GM19467 (cell line): ENCODE data around the gene RNU1-3.
"Not testable (repeated sequence)": the region's sequence is repeated elsewhere in the genome, so short reads cannot be mapped to it uniquely, and the experiment has no call there.

Source experiments
- ATAC-seq: cut with Tn5 transposase; IDR thresholded peaks from one replicate; pipeline ENCODE4 v1.9.1; 2021; ENCODE audit warnings: mild to moderate bottlenecking, moderate library complexity; ENCODE audit not compliant: unreplicated experiment

Gene RNU1-3

GRCh38 chr1:16658234-16658633, 8.5 kb downstream of the RNU1-3 start:
- ATAC-seq, result not testable (repeated sequence)

GRCh38 chr1:16656981-16657683, 9.6 kb downstream of the RNU1-3 start:
- not testable (repeated sequence) for ATAC-seq

- not testable (repeated sequence) for ATAC-seq
Measured at GRCh38 chr1:16656574-16656973, 10.2 kb downstream of the RNU1-3 start.

GRCh38 chr1:16651560-16651959, 15.2 kb downstream of the RNU1-3 start:
- ATAC-seq, result not testable (repeated sequence)

GRCh38 chr1:16649960-16650359, 16.8 kb downstream of the RNU1-3 start:
- not testable (repeated sequence) for ATAC-seq

- ATAC-seq, result not testable (repeated sequence)
Measured at GRCh38 chr1:16649390-16649789, 17.4 kb downstream of the RNU1-3 start.

GRCh38 chr1:16648756-16649155, 18.0 kb downstream of the RNU1-3 start:
- ATAC-seq, result not testable (repeated sequence)

GRCh38 chr1:16648250-16648649, 18.5 kb downstream of the RNU1-3 start:
- not testable (repeated sequence) for ATAC-seq

GRCh38 chr1:16647179-16648176, 19.3 kb downstream of the RNU1-3 start:
- not testable (repeated sequence) for ATAC-seq

GRCh38 chr1:16646716-16647115, 20.0 kb downstream of the RNU1-3 start:
- ATAC-seq, result not testable (repeated sequence)

- not testable (repeated sequence) for ATAC-seq
Measured at GRCh38 chr1:16646061-16646664, 20.6 kb downstream of the RNU1-3 start.

GRCh38 chr1:16645271-16646060, 21.3 kb downstream of the RNU1-3 start:
- not testable (repeated sequence) for ATAC-seq

- ATAC-seq, result peak; percentile 65
Measured at GRCh38 chr1:16644482-16645270, 22.1 kb downstream of the RNU1-3 start.

GRCh38 chr1:16644193-16644481, 22.6 kb downstream of the RNU1-3 start:
- no peak for ATAC-seq

GRCh38 chr1:16643476-16644192, 23.1 kb downstream of the RNU1-3 start:
- peak; percentile 2 for ATAC-seq

GRCh38 chr1:16643001-16643411, 23.7 kb downstream of the RNU1-3 start:
- ATAC-seq, result not testable (repeated sequence)

GRCh38 chr1:16642025-16642966, 24.5 kb downstream of the RNU1-3 start:
- not testable (repeated sequence) for ATAC-seq
